K562 (cell line): ENCODE data around the gene TRPM2. TPM values are rescaled to one million over a fixed set of nuclear protein-coding genes. Genes with fewer than 3 reads are reported as not detected.

Source experiments
- ATAC-seq: fragments of 200-7000 bp; cut with Tn5 transposase; 3 replicates; pipeline ENCODE4 v1.9.1; 2020; ENCODE audit warnings: moderate library complexity
- BruUV-seq: library from RNA; stranded (reverse); fragments of 400-500 nt; replicated peaks from 2 replicates; lab custom pipeline; 2021; lab: Mats Ljungman, UMichigan
- CTCF ChIA-PET: fragments of 300-600 bp; formaldehyde crosslinking; extraction: SDS; loops from one replicate; lab custom pipeline; 2021; ENCODE audit warnings: low intra/inter-chr PET ratio; lab: Yijun Ruan, JAX
- POLR2A ChIA-PET: fragments of 300-600, 350-650 bp; sonication (Branson Sonifier 250); formaldehyde crosslinking; extraction: SDS; loops from one replicate; lab custom pipeline; 2021; ENCODE audit warnings: antibody characterized with exemption, inconsistent platforms; lab: Yijun Ruan, JAX
- DNase-seq, 4 experiments: peaks; one replicate each; pipeline versions ENCODE4 v3.0.0 to v3.0.0-alpha.2; 2011 to 2018; ENCODE audit warnings: low spot score in 3 of 4, mixed read lengths in 3 of 4; ENCODE audit errors: extremely low read depth in 1 of 4
- FAIRE-seq: peaks from 2 replicates; lab custom pipeline; 2011; peaks lifted over from hg19 to GRCh38; lab: Jason Lieb, UNC
- H2AFZ ChIP-seq: 2 replicates; pipeline ENCODE4 v1.6.0; 2011; ENCODE audit warnings: low read depth, low read length, control low read depth, inconsistent platforms
- H3K27ac ChIP-seq: fragments of 200-600 bp; 3 replicates; pipeline ENCODE4 v1.8.0; 2011; ENCODE audit warnings: low read depth, mild to moderate bottlenecking, control low read depth, inconsistent platforms, low read length, moderate library complexity, mixed read lengths; ENCODE audit errors: extremely low read depth
- H3K27me3 ChIP-seq, 2 experiments: fragments of 300-600 bp in 1 of 2; 2 replicates in 1 of 2; 3 replicates in 1 of 2; pipeline versions ENCODE4 v1.6.0 to v1.8.0; 2011; ENCODE audit warnings: inconsistent platforms in 2 of 2, low read length in 2 of 2, mild to moderate bottlenecking in 1 of 2, mixed read lengths in 1 of 2, moderate library complexity in 1 of 2; ENCODE audit not compliant: control insufficient read depth in 2 of 2, insufficient read depth in 2 of 2
- H3K36me3 ChIP-seq: fragments of 300-600 bp; 3 replicates; pipeline ENCODE4 v1.8.0; 2011; ENCODE audit warnings: mild to moderate bottlenecking, low read length, inconsistent platforms; ENCODE audit not compliant: control insufficient read depth, insufficient read depth
- H3K4me1 ChIP-seq, 2 experiments: fragments of 200-600 bp in 1 of 2; replicated peaks in 1 of 2; 2 replicates in 1 of 2; 3 replicates in 1 of 2; pipeline versions ENCODE4 v1.5.1 to v1.8.0; 2011; ENCODE audit warnings: inconsistent platforms in 2 of 2, low read length in 2 of 2, mild to moderate bottlenecking in 1 of 2, mixed read lengths in 1 of 2, moderate library complexity in 1 of 2; ENCODE audit not compliant: control insufficient read depth in 2 of 2, insufficient read depth in 2 of 2
- H3K4me2 ChIP-seq: 2 replicates; pipeline ENCODE4 v1.6.1; 2011; ENCODE audit warnings: low read length, control low read depth, inconsistent platforms, mixed read lengths; ENCODE audit not compliant: insufficient read depth
- H3K4me3 ChIP-seq: fragments of 200-600 bp; sonication (generic), shearing (Covaris generic); 2 replicates; pipeline ENCODE4 v1.5.1; 2016; ENCODE audit warnings: control low read depth, inconsistent platforms
- H3K79me2 ChIP-seq: fragments of 200-600 bp; 3 replicates; pipeline ENCODE4 v1.8.0; 2011; ENCODE audit warnings: low read length, inconsistent platforms; ENCODE audit not compliant: control insufficient read depth, insufficient read depth
- H3K9ac ChIP-seq, 2 experiments: 2 replicates each; pipeline versions ENCODE4 v1.6.0 to v1.6.1; 2011; ENCODE audit warnings: low read depth in 2 of 2, low read length in 2 of 2, control low read depth in 1 of 2, inconsistent platforms in 1 of 2, mild to moderate bottlenecking in 1 of 2, mixed read lengths in 1 of 2; ENCODE audit not compliant: insufficient read depth in 1 of 2
- H3K9me1 ChIP-seq: one replicate; pipeline ENCODE4 v1.6.0; 2011; ENCODE audit warnings: inconsistent platforms, mild to moderate bottlenecking, low read length, moderate library complexity; ENCODE audit not compliant: control insufficient read depth, insufficient read depth
- H3K9me3 ChIP-seq: replicated peaks from 2 replicates; pipeline ENCODE4 v1.5.1; 2011; ENCODE audit warnings: low read depth, low read length, inconsistent platforms; ENCODE audit not compliant: control insufficient read depth, insufficient read depth
- H4K20me1 ChIP-seq: replicated peaks from 2 replicates; pipeline ENCODE4 v1.6.1; 2011; ENCODE audit warnings: low read length, inconsistent platforms, mixed read lengths; ENCODE audit not compliant: control insufficient read depth, insufficient read depth
- KLF16 ChIP-seq: IDR thresholded peaks from 2 replicates; pipeline ENCODE4 v1.6.1; 2016; ENCODE audit warnings: antibody characterized with exemption
- RBM15 ChIP-seq: fragments of 200-400 bp; formaldehyde crosslinking; IDR thresholded peaks from 2 replicates; pipeline ENCODE4 v1.6.1; 2018; ENCODE audit warnings: mild to moderate bottlenecking, low read length, moderate library complexity; ENCODE audit not compliant: insufficient read depth
- RERE ChIP-seq: sonication (generic); formaldehyde crosslinking; IDR thresholded peaks from 2 replicates; pipeline ENCODE4 v1.8.0; 2023; ENCODE audit warnings: missing genetic modification reagents, mild to moderate bottlenecking, borderline replicate concordance
- SNRNP70 ChIP-seq: fragments of 200-400 bp; formaldehyde crosslinking; optimal IDR thresholded peaks from 2 replicates; pipeline ENCODE3; 2017; ENCODE audit warnings: low read depth, low read length
- TAF7 ChIP-seq: fragments of 450-650 bp; IDR thresholded peaks from 2 replicates; pipeline ENCODE4 v1.6.1; 2016; ENCODE audit warnings: missing genetic modification characterization, missing compliant biosample characterization
- TCF7 ChIP-seq: sonication (generic); IDR thresholded peaks from 2 replicates; pipeline ENCODE4 v1.6.1; 2016; ENCODE audit warnings: antibody characterized with exemption, borderline replicate concordance
- WGBS: fragments of 100-300 bp; shearing (Covaris generic); methylation state at CpG from one replicate; pipeline ENCODE4 v1.1.6; 2016; ENCODE audit warnings: low coverage, mixed read lengths; ENCODE audit not compliant: insufficient coverage; ENCODE audit errors: missing lambda C conversion rate; 5-methylcytosine and 5-hydroxymethylcytosine counted together
- in situ Hi-C: fragments of 300-500 bp; cut with MboI; formaldehyde crosslinking; loops from 4 replicates; pipeline ENCODE4 v1.15.0; 2018; ENCODE audit warnings: inconsistent platforms, mixed read lengths
- intact Hi-C: fragments of 100-400 bp; cut with micrococcal nuclease; formaldehyde crosslinking; loops from 2 replicates; pipeline ENCODE4 v1.14.2; 2022
- polyA plus RNA-seq, 8 experiments: library from polyadenylated mRNA; depleted of rRNA in 4 of 8; stranded (reverse) in 5 of 8; unstranded in 3 of 8; fragments of >200 nt; fragmentation: Nextera tagmentation in 2 of 8; fragmentation: Illumina TruSeq in 1 of 8; extraction: Ambion mirVana in 2 of 8; extraction: Trizol in 1 of 8; gene quantifications; 2 replicates each; pipeline versions ENCODE4 v1.2.1 to v1.2.3, GENCODE V29; 2011 to 2014; ENCODE audit warnings: inconsistent platforms in 1 of 8, missing spikeins in 1 of 8
- total RNA-seq, 7 experiments: library from RNA; depleted of rRNA in 6 of 7; stranded (reverse); fragments of >200 nt in 6 of 7; fragmentation: Illumina TruSeq in 2 of 7; extraction: Trizol in 2 of 7; gene quantifications; 2 replicates each; pipeline versions ENCODE4 v1.2.1 to v1.2.3, GENCODE V29; 2011 to 2021; ENCODE audit warnings: low replicate concordance in 1 of 7

TRPM2 gene
- total and polyA plus RNA-seq, 9 of the 15 experiments (the other 6 are each of a cell fraction or from before 2014, with no cell fraction given) = 0.33 to 2.1 (median 0.98) TPM; not detected in 2

GRCh38 chr21:44450402-44450801, 97.0 kb downstream of the TRPM2 start (continued):
- TF ChIP-seq RERE (no peak), SNRNP70 (no peak), KLF16 (no peak), TAF7 (tag) (no peak), RBM15 (no peak)

GRCh38 chr21:44450999-44451398, 97.6 kb downstream of the TRPM2 start:
- H3K4me2 ChIP-seq = no peak overlapping the region
- in situ Hi-C loops = no loop called here
- WGBS = under 1% methylated on average over 11 of the region's 14 CpGs
- BruUV-seq = no TSS peak
- H3K36me3 ChIP-seq = no peaks in the 10 kb centered on the region
- FAIRE-seq = no peak
- TF ChIP-seq TCF7 = no peak
- H4K20me1 ChIP-seq = no peaks in the 10 kb centered on the region
- H3K9me3 ChIP-seq = no peaks in the 10 kb centered on the region
- H3K27ac ChIP-seq = no peak overlapping the region
- POLR2A ChIA-PET = interaction anchor here (0.6 to 1.4 kb wide), 3 partner anchors 11 to 281 kb away, joined by 3 to 5 read pairs (median 3); no protein-coding TSS in a partner anchor
- H2AFZ ChIP-seq = no peak overlapping the region
- H3K79me2 ChIP-seq = no peaks in the 10 kb centered on the region
- no peak for ATAC-seq
- CTCF ChIA-PET = no interaction called here
- H3K4me3 ChIP-seq = no peak overlapping the region
- H3K9me1 ChIP-seq = no peaks in the 10 kb centered on the region
- H3K27me3 ChIP-seq = peaks cover 41 to 57% of the 10 kb centered on the region in 2 experiments
- 0 out of 4 replicates have a peak overlapping the region, but pooled peaks of 1 of the 2 experiments have one; percentile 13 for H3K9ac ChIP-seq
- intact Hi-C loops = no loop called here
- DNase-seq = no peak
- peaks cover 0 to 13% of the 10 kb centered on the region in 2 experiments; a peak in 1 of 5 replicates for H3K4me1 ChIP-seq
